A673 (cell line): ENCODE measurements around the gene RAP1B. TPM values are rescaled to one million over a fixed set of nuclear protein-coding genes. Genes with fewer than 3 reads are reported as not detected.
"Not testable (repeated sequence)": the region's sequence is repeated elsewhere in the genome, so short reads cannot be mapped to it uniquely, and the experiment has no call there.

ENCODE experiments used
- BruUV-seq: library from RNA; stranded (reverse); fragments of 400-500 nt; replicated peaks from 2 replicates; lab custom pipeline; 2021; lab: Mats Ljungman, UMichigan
- CTCF ChIA-PET: fragments of 300-600 bp; sonication (Branson Sonifier 250); formaldehyde crosslinking; loops from one replicate; lab custom pipeline; 2022; ENCODE audit warnings: antibody characterized with exemption; lab: Charles Lee
- POLR2A ChIA-PET: fragments of 300-600 bp; sonication (Branson Sonifier 250); formaldehyde crosslinking; loops from one replicate; lab custom pipeline; 2022; ENCODE audit warnings: antibody characterized with exemption; ENCODE audit not compliant: low non-redundant PET; lab: Charles Lee
- DNase-seq: peaks from one replicate; pipeline ENCODE4 v3.0.0-alpha.2; 2015; ENCODE audit warnings: low spot score
- H3K27ac ChIP-seq: fragments of 200-600 bp; sonication (generic); 2 replicates; pipeline ENCODE4 v1.5.1; 2016; ENCODE audit warnings: mixed run types, low read depth, mild to moderate bottlenecking, mixed read lengths, antibody characterized with exemption, low read length; ENCODE audit not compliant: poor library complexity, severe bottlenecking
- H3K27me3 ChIP-seq: fragments of 200-600 bp; sonication (generic); replicated peaks from 2 replicates; pipeline ENCODE4 v1.6.1; 2017; ENCODE audit warnings: mixed run types, low read depth, mild to moderate bottlenecking, mixed read lengths, antibody characterized with exemption, low read length; ENCODE audit not compliant: insufficient read depth, poor library complexity
- H3K36me3 ChIP-seq: fragments of 200-600 bp; sonication (generic); 2 replicates; pipeline ENCODE4 v1.6.1; 2016; ENCODE audit warnings: mixed run types, mild to moderate bottlenecking, mixed read lengths, antibody characterized with exemption, low read length; ENCODE audit not compliant: insufficient read depth, poor library complexity, severe bottlenecking
- H3K4me1 ChIP-seq: fragments of 200-600 bp; sonication (generic); 2 replicates; pipeline ENCODE4 v1.6.1; 2017; ENCODE audit warnings: mixed run types, mild to moderate bottlenecking, mixed read lengths, antibody characterized with exemption, low read length; ENCODE audit not compliant: insufficient read depth, poor library complexity, severe bottlenecking
- H3K4me3 ChIP-seq: fragments of 200-600 bp; sonication (generic); 2 replicates; pipeline ENCODE4 v1.5.1; 2016; ENCODE audit warnings: low read depth, mixed run types, mild to moderate bottlenecking, mixed read lengths, low read length; ENCODE audit not compliant: poor library complexity, severe bottlenecking
- H3K9me3 ChIP-seq: fragments of 200-600 bp; sonication (generic); 2 replicates; pipeline ENCODE4 v1.6.1; 2016; ENCODE audit warnings: mixed run types, low read depth, mild to moderate bottlenecking, mixed read lengths, antibody characterized with exemption, low read length; ENCODE audit not compliant: poor library complexity, severe bottlenecking
- CTCF ChIP-seq: fragments of 300-800, 200-600 bp; sonication (generic); conservative IDR thresholded peaks from 2 replicates; pipeline ENCODE4 v1.5.1; 2017; ENCODE audit warnings: low read depth, mild to moderate bottlenecking, antibody characterized with exemption, low read length, moderate library complexity, mixed read lengths
- EZH2 ChIP-seq: fragments of 200-600 bp; sonication (generic); IDR thresholded peaks from 2 replicates; pipeline ENCODE4 v1.6.1; 2017; ENCODE audit warnings: borderline replicate concordance, low read depth, mild to moderate bottlenecking, mixed read lengths, antibody characterized with exemption, low read length; ENCODE audit not compliant: poor library complexity, severe bottlenecking
- intact Hi-C: fragments of 100-400 bp; cut with micrococcal nuclease; formaldehyde crosslinking; loops from one replicate; pipeline ENCODE4 v1.10.0; 2022; ENCODE audit not compliant: unreplicated experiment
- total RNA-seq: library from RNA; stranded (reverse); gene quantifications from 2 replicates; pipeline ENCODE4 v1.2.3, GENCODE V29; 2021

The RAP1B gene
- total RNA-seq, 1 experiment from 2014 or later, result 148 TPM

GRCh38 chr12:68674376-68674775 lies 63.7 kb downstream of the RAP1B start:
- Histone ChIP-seq H3K9me3 (no peaks in the 10 kb centered on the region), H3K4me1 (peaks cover 11% of the 10 kb centered on the region), H3K36me3 (no peaks in the 10 kb centered on the region), H3K27ac (no peak overlapping the region), H3K4me3 (no peak overlapping the region), H3K27me3 (no peaks in the 10 kb centered on the region)
- POLR2A ChIA-PET, result no interaction called here
- intact Hi-C loops, result no loop called here
- TF ChIP-seq EZH2 (no peak), CTCF (no peak)
- BruUV-seq, result no TSS peak
- CTCF ChIA-PET, result no interaction called here
- DNase-seq, result no peak

- BruUV-seq, result no TSS peak
Observed at GRCh38 chr12:68675101-68675842, 64.6 kb downstream of the RAP1B start.

GRCh38 chr12:68676854-68677253 lies 66.2 kb downstream of the RAP1B start:
- H3K36me3 ChIP-seq, CTCF ChIA-PET, POLR2A ChIA-PET, H3K27ac ChIP-seq, H3K4me3 ChIP-seq, BruUV-seq, H3K27me3 ChIP-seq, H3K9me3 ChIP-seq, DNase-seq: not testable (repeated sequence)
- intact Hi-C loops, result loop anchor here (5.0 kb wide), 1 partner anchor 65 kb away; the partner anchor contains the start of gene RAP1B
- H3K4me1 ChIP-seq, result peaks cover 11% of the 10 kb centered on the region

More at GRCh38 chr12:68675101-68675842, 64.6 kb downstream of the RAP1B start:
- ChIA-PET POLR2A (no interaction called here), CTCF (no interaction called here)
- H3K4me1 ChIP-seq, result peaks cover 11% of the 10 kb centered on the region
- no peak for TF ChIP-seq CTCF
- TF ChIP-seq EZH2, result no peak
- no peak overlapping the region for H3K27ac ChIP-seq
- H3K27me3 ChIP-seq, result no peaks in the 10 kb centered on the region
- intact Hi-C loops, result loop anchor here (5.0 kb wide), 1 partner anchor 63 kb away; the partner anchor contains the start of gene RAP1B
- peak; percentile 47 for DNase-seq
- no peaks in the 10 kb centered on the region for H3K36me3 ChIP-seq
- H3K9me3 ChIP-seq, result no peaks in the 10 kb centered on the region
- H3K4me3 ChIP-seq, result no peak overlapping the region

GRCh38 chr12:68686262-68686594 lies 75.5 kb downstream of the RAP1B start:
- H3K27me3 ChIP-seq, result no peaks in the 10 kb centered on the region
- peaks cover 14% of the 10 kb centered on the region for H3K4me1 ChIP-seq
- no peak for TF ChIP-seq EZH2
- no peak for TF ChIP-seq CTCF
- H3K27ac ChIP-seq, result peak overlapping the region; percentile 66
- DNase-seq, result no peak
- POLR2A ChIA-PET, result no interaction called here
- peaks cover 15% of the 10 kb centered on the region for H3K36me3 ChIP-seq
- CTCF ChIA-PET, result no interaction called here
- H3K9me3 ChIP-seq, result no peaks in the 10 kb centered on the region
- peak overlapping the region; percentile 74 for H3K4me3 ChIP-seq
- intact Hi-C loops, result loop anchor here (2.0 kb wide), 1 partner anchor 327 kb away; no protein-coding TSS in a partner anchor
- BruUV-seq, result TSS peak; percentile 86
